SU-DHL-6 (cell line): ENCODE results near the gene CDK5RAP2.

Experiments
- CTCF ChIP-seq: fragments of 200-600 bp; sonication (generic); IDR thresholded peaks from one replicate; pipeline ENCODE4 v1.5.1; 2017; ENCODE audit warnings: antibody characterized with exemption, mild to moderate bottlenecking, low read length, moderate library complexity; ENCODE audit not compliant: insufficient read depth, poor library complexity, severe bottlenecking
- EZH2phosphoT487 ChIP-seq: fragments of 200-600 bp; sonication (generic), shearing (Covaris generic); conservative IDR thresholded peaks from 2 replicates; pipeline ENCODE4 v1.6.1; 2018; ENCODE audit warnings: mild to moderate bottlenecking, antibody characterized with exemption, low read length, moderate library complexity, mixed read lengths

GRCh38 chr9:120441426-120442307 lies 138.3 kb downstream of the CDK5RAP2 start:
- TF ChIP-seq EZH2phosphoT487 (no peak), CTCF (no peak)
